ENCODE data around the gene PRUNE2. TPM values are rescaled to one million over a fixed set of nuclear protein-coding genes. Genes with fewer than 3 reads are reported as not detected.

Gene PRUNE2
- polyA plus RNA-seq, 1 donor (not counting 4 experiments of a cell fraction or from before 2014, with no cell fraction given), result 0.41 TPM

DNA sequence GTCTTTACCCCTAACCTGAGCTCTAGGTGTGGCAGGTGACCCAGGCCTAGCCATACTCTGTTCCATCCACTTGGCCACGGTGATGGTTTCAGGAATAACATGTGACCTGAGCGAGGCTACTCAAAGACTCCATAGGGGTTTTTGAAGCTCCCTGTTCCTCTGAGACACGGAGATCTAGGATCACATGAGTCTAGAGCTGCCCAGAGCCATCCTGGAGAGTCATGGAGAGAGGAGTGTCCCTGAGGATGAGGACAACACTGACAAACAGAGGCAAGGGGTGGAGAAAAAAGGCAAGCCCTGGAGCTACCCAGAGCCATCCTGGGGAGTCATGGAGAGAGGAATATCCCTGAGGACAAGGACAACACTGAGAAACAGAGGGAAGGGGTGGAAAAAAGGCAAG, 171.2 kb downstream of the PRUNE2 start:
- FAIRE-seq, result no peak
- H2AFZ ChIP-seq (ENCODE audit: control insufficient read depth, low read length), result no peak overlapping the region
- no peaks in the 10 kb centered on the region for H3K4me1 ChIP-seq (ENCODE audit: control insufficient read depth, extremely low read depth, insufficient read depth, low read length)
- H3K36me3 ChIP-seq (ENCODE audit: control insufficient read depth in 2 of 2, extremely low read depth in 1 of 2, insufficient read depth in 2 of 2, low read length in 2 of 2), result no peaks in the 10 kb centered on the region
- TF ChIP-seq EZH2 (IDR thresholded peaks at IDR 0.05; ENCODE audit: low read length) (no peak), CTCF (optimal IDR thresholded peaks at IDR 0.05 in 1 of 3, IDR thresholded peaks at IDR 0.05 in 1 of 3, conservative IDR thresholded peaks at IDR 0.05 in 1 of 3; ENCODE audit: extremely low read depth in 1 of 3, insufficient read depth in 2 of 3, low read length in 3 of 3) (no peak)
- H3K9me3 ChIP-seq (ENCODE audit: control insufficient read depth, low read depth, low read length), result no peaks in the 10 kb centered on the region
- no peak for DNase-seq (ENCODE audit: low read depth, low spot score)
- no peak overlapping the region for H3K9ac ChIP-seq (ENCODE audit: control insufficient read depth, extremely low read depth, insufficient read depth, low read length)
- H3K9me1 ChIP-seq (ENCODE audit: control insufficient read depth, extremely low read depth, insufficient read depth, low read length), result no peaks in the 10 kb centered on the region
- no peak overlapping the region for H3K4me2 ChIP-seq (ENCODE audit: control insufficient read depth, extremely low read depth, insufficient read depth, low read depth, low read length)
- no peak overlapping the region for H3K27ac ChIP-seq (ENCODE audit: control insufficient read depth, insufficient read depth, low read length)
- H3K79me2 ChIP-seq (ENCODE audit: control insufficient read depth, insufficient read depth, low read length), result no peaks in the 10 kb centered on the region
- dilution Hi-C loops (cut with MboI; ENCODE audit: extremely low pct_ligation_motif_present, low sequenced_read_pairs), result no loop called here
- H3K27me3 ChIP-seq (ENCODE audit: control insufficient read depth, extremely low read depth, insufficient read depth, low read length), result no peaks in the 10 kb centered on the region
- no peaks in the 10 kb centered on the region for H4K20me1 ChIP-seq (ENCODE audit: control insufficient read depth, extremely low read depth, insufficient read depth, low read length)
- H3K4me3 ChIP-seq (ENCODE audit: control insufficient read depth in 2 of 3, extremely low read depth in 1 of 3, insufficient read depth in 2 of 3, low read depth in 1 of 3, low read length in 3 of 3), result no peak overlapping the region

DNA sequence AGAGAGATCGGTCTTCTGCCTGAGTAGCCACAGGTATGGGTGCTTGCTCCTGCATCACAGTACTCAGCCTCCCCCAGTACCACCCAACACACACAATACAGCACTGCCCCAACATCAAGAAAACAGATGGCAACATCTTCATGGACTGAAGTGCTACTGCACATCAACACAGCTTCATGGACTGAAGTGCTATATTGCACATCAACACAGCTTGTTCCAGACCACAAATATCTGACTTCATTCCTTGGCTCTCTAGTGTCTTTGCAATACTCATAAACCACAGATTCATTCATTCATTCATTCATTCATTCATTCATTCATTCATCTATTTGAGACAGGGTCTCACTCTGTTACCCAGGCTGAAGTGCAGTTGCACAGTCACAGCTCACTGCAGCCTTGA, 172.8 kb downstream of the PRUNE2 start:
- H3K9me3 ChIP-seq (ENCODE audit: control insufficient read depth, low read depth, low read length), result no peaks in the 10 kb centered on the region
- no peak overlapping the region for H3K4me3 ChIP-seq (ENCODE audit: control insufficient read depth in 2 of 3, extremely low read depth in 1 of 3, insufficient read depth in 2 of 3, low read depth in 1 of 3, low read length in 3 of 3)
- no peaks in the 10 kb centered on the region for H3K27me3 ChIP-seq (ENCODE audit: control insufficient read depth, extremely low read depth, insufficient read depth, low read length)
- H3K4me1 ChIP-seq (ENCODE audit: control insufficient read depth, extremely low read depth, insufficient read depth, low read length), result no peaks in the 10 kb centered on the region
- no peak overlapping the region for H3K4me2 ChIP-seq (ENCODE audit: control insufficient read depth, extremely low read depth, insufficient read depth, low read depth, low read length)
- no peaks in the 10 kb centered on the region for H4K20me1 ChIP-seq (ENCODE audit: control insufficient read depth, extremely low read depth, insufficient read depth, low read length)
- H3K27ac ChIP-seq (ENCODE audit: control insufficient read depth, insufficient read depth, low read length), result no peak overlapping the region
- no peaks in the 10 kb centered on the region for H3K36me3 ChIP-seq (ENCODE audit: control insufficient read depth in 2 of 2, extremely low read depth in 1 of 2, insufficient read depth in 2 of 2, low read length in 2 of 2)
- TF ChIP-seq CTCF (optimal IDR thresholded peaks at IDR 0.05 in 1 of 3, IDR thresholded peaks at IDR 0.05 in 1 of 3, conservative IDR thresholded peaks at IDR 0.05 in 1 of 3; ENCODE audit: extremely low read depth in 1 of 3, insufficient read depth in 2 of 3, low read length in 3 of 3), result no peak
- no peak for TF ChIP-seq EZH2 (IDR thresholded peaks at IDR 0.05; ENCODE audit: low read length)
- FAIRE-seq (no peak), DNase-seq (ENCODE audit: low read depth, low spot score) (no peak)
- dilution Hi-C loops (cut with MboI; ENCODE audit: extremely low pct_ligation_motif_present, low sequenced_read_pairs), result no loop called here
- H2AFZ ChIP-seq (ENCODE audit: control insufficient read depth, low read length), result no peak overlapping the region
- no peaks in the 10 kb centered on the region for H3K9me1 ChIP-seq (ENCODE audit: control insufficient read depth, extremely low read depth, insufficient read depth, low read length)
- no peak overlapping the region for H3K9ac ChIP-seq (ENCODE audit: control insufficient read depth, extremely low read depth, insufficient read depth, low read length)
- no peaks in the 10 kb centered on the region for H3K79me2 ChIP-seq (ENCODE audit: control insufficient read depth, insufficient read depth, low read length)

Data from keratinocyte (primary cell).